Activated CD8-positive, alpha-beta memory T cell treated with anti-CD3 and anti-CD28 coated beads, Interleukin-2, amount 10 ng/mL, durations not matched to agents 7 days and 5 days (primary cell): ENCODE measurements around the gene ARPIN. TPM values are rescaled to one million over a fixed set of nuclear protein-coding genes. Genes with fewer than 3 reads are reported as not detected.
"Not testable (repeated sequence)": the region's sequence is repeated elsewhere in the genome, so short reads cannot be mapped to it uniquely, and the experiment has no call there.

Experiments used
- ATAC-seq: fragments of 150-1000 bp; cut with Tn5 transposase; one replicate; pipeline ENCODE4 v1.10.0; 2021; ENCODE audit warnings: moderate library complexity
- CTCF ChIA-PET: fragments of 350-600 bp; sonication (Branson Sonifier 250); formaldehyde crosslinking; loops from one replicate; lab custom pipeline; 2021; ENCODE audit warnings: antibody characterized with exemption; lab: Charles Lee
- DNase-seq: peaks from one replicate; pipeline ENCODE4 v3.0.0-alpha.2; 2020
- H3K27ac Mint-ChIP-seq: one replicate; pipeline ENCODE4 v1.8.0; 2021; ENCODE audit warnings: mild to moderate bottlenecking, mixed read lengths
- H3K27me3 Mint-ChIP-seq: one replicate; pipeline ENCODE4 v1.8.0; 2021; ENCODE audit warnings: mixed read lengths
- H3K36me3 Mint-ChIP-seq: one replicate; pipeline ENCODE4 v1.8.0; 2021; ENCODE audit warnings: mild to moderate bottlenecking, mixed read lengths
- H3K4me1 Mint-ChIP-seq: one replicate; pipeline ENCODE4 v1.8.0; 2021; ENCODE audit warnings: mixed read lengths
- H3K4me3 Mint-ChIP-seq: one replicate; pipeline ENCODE4 v1.8.0; 2021; ENCODE audit warnings: mild to moderate bottlenecking, moderate library complexity, mixed read lengths
- H3K9me3 Mint-ChIP-seq: one replicate; pipeline ENCODE4 v1.8.0; 2022; ENCODE audit warnings: low read depth, mixed read lengths
- total RNA-seq, 2 experiments: library from RNA; stranded (reverse); gene quantifications; one replicate each; pipeline ENCODE4 v1.2.3, GENCODE V29; 2021

ARPIN gene
- total RNA-seq = not detected

DNA sequence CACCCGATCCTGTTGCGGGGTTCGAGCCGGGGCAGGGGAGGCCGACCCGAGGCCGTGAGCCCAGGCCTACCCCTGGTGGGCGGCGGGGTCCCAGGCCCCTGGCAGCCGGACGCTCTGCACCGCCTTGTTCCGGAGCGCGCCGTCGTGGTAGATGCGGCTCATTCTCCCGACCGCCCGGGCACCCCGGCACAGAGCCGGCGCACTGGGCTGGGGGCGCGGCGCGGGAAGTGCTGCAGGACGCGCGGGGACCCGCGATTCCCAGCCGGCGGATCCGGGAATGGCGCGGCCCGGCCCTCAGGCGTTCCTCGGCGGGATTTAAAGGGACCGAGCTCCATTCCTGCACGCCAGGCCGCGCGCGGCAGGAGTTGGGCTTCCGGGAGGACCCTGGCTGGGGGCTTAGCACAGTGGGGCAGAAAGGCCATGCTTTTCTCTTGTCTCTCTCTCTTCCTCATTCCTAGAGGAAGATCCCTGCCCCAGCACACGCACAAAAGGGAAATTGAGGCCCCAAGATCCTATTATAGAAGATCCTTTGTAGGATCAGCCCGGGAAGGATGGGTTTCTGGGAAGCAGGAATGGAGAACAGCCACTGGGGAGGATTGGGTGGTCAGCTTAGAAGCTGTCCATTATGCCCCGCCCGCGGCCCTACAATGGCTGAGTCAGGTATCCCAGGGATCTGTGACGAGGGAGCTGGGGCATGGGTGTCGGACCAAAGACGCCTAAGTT is at the start of gene ARPIN:
ARPIN (minus strand) TSS at position 279 of the 723 bp plus-strand sequence; CDS start at position 162, 117 bp downstream.
- no peak within 1 kb of the TSS for H3K27ac Mint-ChIP-seq
- H3K4me1 Mint-ChIP-seq = no peaks in the 10 kb centered on the region
- CTCF ChIA-PET = interaction anchor here (0.5 to 1.2 kb wide), 2 partner anchors 38 to 118 kb away, joined by 3 read pairs; no protein-coding TSS in a partner anchor
- no peak within 1 kb of the TSS for H3K4me3 Mint-ChIP-seq
- peaks cover 42% of the 10 kb centered on the region for H3K27me3 Mint-ChIP-seq
- peak; percentile 27 for ATAC-seq
- H3K36me3 Mint-ChIP-seq = no peaks in the 10 kb centered on the region
- no peak for DNase-seq
- H3K9me3 Mint-ChIP-seq = no peaks in the 10 kb centered on the region

DNA sequence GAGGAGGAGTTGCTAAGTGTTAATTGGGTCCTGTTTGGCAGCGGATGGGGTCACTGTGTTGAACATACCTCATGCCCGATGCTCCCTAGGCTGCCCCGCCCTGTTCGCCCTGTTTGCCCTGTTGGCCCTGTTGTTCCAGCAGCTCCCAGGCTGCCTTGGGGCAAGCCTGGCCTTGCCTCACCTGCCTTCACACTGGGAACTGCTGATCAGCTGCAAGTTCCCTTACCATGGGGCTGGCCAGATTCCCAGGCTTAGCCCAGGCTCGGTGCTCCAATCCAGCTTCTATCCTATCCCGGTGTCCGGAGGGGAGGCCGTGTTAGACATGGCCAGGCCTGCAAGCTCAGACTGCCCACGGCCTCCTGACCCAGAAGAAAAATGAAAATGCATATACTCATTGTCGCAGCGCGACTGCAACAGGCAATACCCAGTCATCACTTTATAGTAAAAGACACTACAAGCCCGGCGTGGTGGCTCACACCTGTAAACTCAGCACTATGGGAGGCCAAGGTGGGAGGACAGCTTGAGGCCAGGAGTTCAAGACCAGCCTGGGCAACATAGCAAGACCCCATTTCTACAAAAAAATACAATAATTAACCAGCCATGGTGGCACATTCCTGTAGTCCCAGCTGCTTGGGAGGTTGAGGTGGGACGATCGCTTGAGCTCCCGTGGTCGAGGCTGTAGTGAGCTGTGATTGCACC is 45.5 kb upstream of the ARPIN start:
- no peak overlapping the region for H3K4me3 Mint-ChIP-seq
- DNase-seq (no peak), ATAC-seq (no peak)
- H3K4me1 Mint-ChIP-seq = no peaks in the 10 kb centered on the region
- no peaks in the 10 kb centered on the region for H3K36me3 Mint-ChIP-seq
- H3K27ac Mint-ChIP-seq = no peak overlapping the region
- CTCF ChIA-PET = no interaction called here
- no peaks in the 10 kb centered on the region for H3K9me3 Mint-ChIP-seq
- peaks cover 12% of the 10 kb centered on the region for H3K27me3 Mint-ChIP-seq

- ATAC-seq, H3K36me3 Mint-ChIP-seq, H3K9me3 Mint-ChIP-seq, H3K27ac Mint-ChIP-seq, CTCF ChIA-PET, DNase-seq, H3K4me3 Mint-ChIP-seq, H3K4me1 Mint-ChIP-seq: not testable (repeated sequence)
- H3K27me3 Mint-ChIP-seq = peaks cover 12% of the 10 kb centered on the region
These were observed 42.8 kb upstream of the ARPIN start for GRCh38 chr15:89955449-89955998.

DNA sequence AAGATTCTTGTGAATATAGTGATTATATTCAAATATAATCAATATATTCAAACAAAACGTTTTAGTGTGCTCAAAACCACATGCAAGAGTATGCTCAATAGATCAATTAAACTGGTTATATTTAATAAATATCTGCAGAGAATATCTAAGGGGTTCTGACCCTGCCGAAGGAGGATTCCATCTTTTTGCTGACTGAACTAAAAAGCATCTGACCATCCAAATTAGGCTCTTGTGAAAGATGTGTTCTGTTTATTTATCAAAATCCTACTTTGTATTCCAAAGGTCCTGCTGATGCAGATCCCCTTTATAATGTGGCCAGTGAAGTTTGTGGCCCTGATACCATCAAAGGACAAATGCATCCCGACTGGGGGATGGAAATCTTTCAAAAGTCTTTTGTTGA is 41.8 kb upstream of the ARPIN start:
- DNase-seq (no peak), ATAC-seq (no peak)
- CTCF ChIA-PET = no interaction called here
- no peaks in the 10 kb centered on the region for H3K9me3 Mint-ChIP-seq
- no peaks in the 10 kb centered on the region for H3K36me3 Mint-ChIP-seq
- no peak overlapping the region for H3K4me3 Mint-ChIP-seq
- no peak overlapping the region for H3K27ac Mint-ChIP-seq
- no peaks in the 10 kb centered on the region for H3K4me1 Mint-ChIP-seq
- H3K27me3 Mint-ChIP-seq = peaks cover 12% of the 10 kb centered on the region

- H3K27me3 Mint-ChIP-seq = no peaks in the 10 kb centered on the region
- H3K4me3 Mint-ChIP-seq = no peak overlapping the region
- H3K27ac Mint-ChIP-seq = no peak overlapping the region
- peaks cover 3% of the 10 kb centered on the region for H3K4me1 Mint-ChIP-seq
- H3K36me3 Mint-ChIP-seq = no peaks in the 10 kb centered on the region
- H3K9me3 Mint-ChIP-seq = no peaks in the 10 kb centered on the region
- DNase-seq = no peak
- ATAC-seq = no peak
- CTCF ChIA-PET = no interaction called here
These were observed 36.0 kb upstream of the ARPIN start for GRCh38 chr15:89948796-89949195.

- Mint-ChIP-seq H3K4me1 (peaks cover 3% of the 10 kb centered on the region), H3K36me3 (no peaks in the 10 kb centered on the region), H3K27me3 (no peaks in the 10 kb centered on the region), H3K27ac (no peak overlapping the region), H3K4me3 (no peak overlapping the region), H3K9me3 (no peaks in the 10 kb centered on the region)
- ATAC-seq (no peak), DNase-seq (no peak)
- CTCF ChIA-PET = interaction anchor here (0.6 kb wide), 1 partner anchor 11 kb away, joined by 4 read pairs; no protein-coding TSS in a partner anchor
These were observed 34.6 kb upstream of the ARPIN start for GRCh38 chr15:89947385-89947784.

GRCh38 chr15:89946681-89947299 is 34.0 kb upstream of the ARPIN start:
- Mint-ChIP-seq H3K27ac (no peak overlapping the region), H3K36me3 (no peaks in the 10 kb centered on the region), H3K4me3 (no peak overlapping the region), H3K4me1 (peaks cover 3% of the 10 kb centered on the region), H3K9me3 (no peaks in the 10 kb centered on the region), H3K27me3 (no peaks in the 10 kb centered on the region)
- CTCF ChIA-PET = interaction anchor here (0.6 kb wide), 1 partner anchor 11 kb away, joined by 4 read pairs; no protein-coding TSS in a partner anchor
- ATAC-seq (no peak), DNase-seq (no peak)

DNA sequence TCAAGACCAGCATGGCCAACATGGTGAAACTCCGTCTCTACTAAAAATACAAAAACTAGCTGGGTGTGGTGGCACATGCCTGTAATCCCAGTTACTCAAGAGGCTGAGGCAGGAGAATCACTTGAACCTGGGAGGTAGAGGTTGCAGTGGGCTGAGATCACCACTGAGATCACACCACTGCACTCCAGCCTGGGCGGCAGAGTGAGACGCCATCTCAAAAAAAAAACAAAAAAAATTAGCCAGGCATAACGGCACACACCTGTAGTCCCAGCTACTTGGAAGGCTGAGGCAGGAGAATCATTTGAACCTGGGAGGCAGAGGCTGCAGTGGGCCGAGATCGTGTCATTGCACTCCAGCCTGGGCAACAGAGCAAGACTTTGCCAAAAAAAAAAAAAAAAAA is 31.0 kb upstream of the ARPIN start:
- ATAC-seq, CTCF ChIA-PET, H3K36me3 Mint-ChIP-seq, H3K4me1 Mint-ChIP-seq, H3K27me3 Mint-ChIP-seq, DNase-seq, H3K4me3 Mint-ChIP-seq, H3K27ac Mint-ChIP-seq, H3K9me3 Mint-ChIP-seq: not testable (repeated sequence)

DNA sequence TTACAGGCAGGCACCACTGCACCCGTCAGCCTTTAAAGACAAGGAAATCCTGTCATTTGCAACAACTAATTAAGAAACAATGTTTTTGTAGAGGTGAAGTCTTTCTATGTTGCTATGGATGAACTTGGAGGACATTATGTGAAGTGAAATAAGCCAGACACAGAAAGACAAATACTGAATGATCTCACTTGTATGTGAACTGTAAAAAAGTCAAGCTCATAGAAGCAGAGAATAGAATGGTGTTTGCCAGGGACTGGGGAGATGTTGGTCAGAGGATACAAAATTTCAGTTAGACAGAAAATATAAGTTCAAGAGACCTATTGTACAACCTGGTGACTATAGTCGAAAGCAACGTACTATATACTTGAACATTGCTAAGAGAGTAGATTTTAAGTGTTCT is 27.2 kb upstream of the ARPIN start:
- peaks cover 14% of the 10 kb centered on the region for H3K27me3 Mint-ChIP-seq
- CTCF ChIA-PET = no interaction called here
- no peak for DNase-seq
- no peak overlapping the region for H3K27ac Mint-ChIP-seq
- peaks cover 27% of the 10 kb centered on the region for H3K4me1 Mint-ChIP-seq
- H3K36me3 Mint-ChIP-seq = no peaks in the 10 kb centered on the region
- ATAC-seq = no peak
- no peak overlapping the region for H3K4me3 Mint-ChIP-seq
- H3K9me3 Mint-ChIP-seq = no peaks in the 10 kb centered on the region

GRCh38 chr15:89939377-89939776 is 26.6 kb upstream of the ARPIN start:
- not testable (repeated sequence) for DNase-seq, H3K4me3 Mint-ChIP-seq, H3K36me3 Mint-ChIP-seq, H3K27ac Mint-ChIP-seq, H3K9me3 Mint-ChIP-seq, ATAC-seq
- peaks cover 27% of the 10 kb centered on the region for H3K4me1 Mint-ChIP-seq
- H3K27me3 Mint-ChIP-seq = peaks cover 14% of the 10 kb centered on the region
- CTCF ChIA-PET = interaction anchor here (0.6 kb wide), 1 partner anchor 233 kb away, joined by 3 read pairs; no protein-coding TSS in a partner anchor

GRCh38 chr15:89937365-89938350 is 24.9 kb upstream of the ARPIN start:
- DNase-seq = no peak
- Mint-ChIP-seq H3K36me3 (no peaks in the 10 kb centered on the region), H3K4me3 (no peak overlapping the region), H3K4me1 (peaks cover 27% of the 10 kb centered on the region), H3K27ac (no peak overlapping the region), H3K9me3 (no peaks in the 10 kb centered on the region), H3K27me3 (peaks cover 20% of the 10 kb centered on the region)
- ATAC-seq = no peak
- CTCF ChIA-PET = interaction anchor here (0.6 kb wide), 2 partner anchors 22 to 826 kb away, joined by 3 to 4 read pairs; no protein-coding TSS in a partner anchor

GRCh38 chr15:89936786-89937265 is 24.1 kb upstream of the ARPIN start:
- CTCF ChIA-PET = interaction anchor here (1.0 to 1.1 kb wide), 2 partner anchors 39 to 61 kb away, joined by 3 read pairs; no protein-coding TSS in a partner anchor
- ATAC-seq (no peak), DNase-seq (no peak)
- Mint-ChIP-seq H3K4me1 (peaks cover 27% of the 10 kb centered on the region), H3K27ac (no peak overlapping the region), H3K27me3 (peaks cover 23% of the 10 kb centered on the region), H3K4me3 (no peak overlapping the region), H3K36me3 (no peaks in the 10 kb centered on the region), H3K9me3 (no peaks in the 10 kb centered on the region)
